Keratinocyte (primary cell): ENCODE results near the gene IPO13.

Source experiments
- CTCF ChIP-seq, 3 experiments: IDR thresholded peaks in 1 of 3; conservative IDR thresholded peaks in 1 of 3; optimal IDR thresholded peaks in 1 of 3; 2 replicates in 2 of 3; 3 replicates in 1 of 3; pipeline versions ENCODE3 to v1.5.1; 2011; ENCODE audit warnings: low read length in 3 of 3, mild to moderate bottlenecking in 3 of 3, moderate library complexity in 2 of 3, control low read depth in 1 of 3, inconsistent platforms in 1 of 3; ENCODE audit not compliant: insufficient read depth in 2 of 3; ENCODE audit errors: extremely low read depth in 1 of 3
- EZH2 ChIP-seq: IDR thresholded peaks from one replicate; pipeline ENCODE4 v1.6.1; 2012; ENCODE audit warnings: inconsistent platforms, mild to moderate bottlenecking, low read length, moderate library complexity

- TF ChIP-seq CTCF (optimal IDR thresholded peaks at IDR 0.05 in 1 of 3, IDR thresholded peaks at IDR 0.05 in 1 of 3, conservative IDR thresholded peaks at IDR 0.05 in 1 of 3; ENCODE audit: extremely low read depth in 1 of 3, insufficient read depth in 2 of 3, low read length in 3 of 3) (no peak), EZH2 (no peak)
Observed at GRCh38 chr1:43991200-43991475, 44.4 kb downstream of the IPO13 start.
